Hepatocyte (in vitro differentiated cells): Measurements from ENCODE around the gene SYNGAP1. TPM values are rescaled to one million over a fixed set of nuclear protein-coding genes. Genes with fewer than 3 reads are reported as not detected.
"Not testable (repeated sequence)": the region's sequence is repeated elsewhere in the genome, so short reads cannot be mapped to it uniquely, and the experiment has no call there.

Experiments used
- DNase-seq: peaks from one replicate; pipeline ENCODE4 v3.0.0-alpha.2; 2016; ENCODE audit warnings: low spot score
- H2AFZ ChIP-seq: fragments of 200-600 bp; sonication (generic); 2 replicates; pipeline ENCODE4 v1.6.0; 2016; ENCODE audit warnings: antibody characterized with exemption, mild to moderate bottlenecking
- H3K27ac ChIP-seq: fragments of 200-600 bp; sonication (generic); 2 replicates; pipeline ENCODE4 v1.5.1; 2016; ENCODE audit warnings: mild to moderate bottlenecking
- H3K27me3 ChIP-seq: fragments of 200-600 bp; sonication (generic); 2 replicates; pipeline ENCODE4 v1.6.1; 2016
- H3K36me3 ChIP-seq: fragments of 200-600 bp; sonication (generic); replicated peaks from 2 replicates; pipeline ENCODE4 v1.5.1; 2016; ENCODE audit warnings: low read depth; ENCODE audit not compliant: insufficient read depth
- H3K4me1 ChIP-seq: fragments of 200-600 bp; sonication (generic); 2 replicates; pipeline ENCODE4 v1.5.1; 2016; ENCODE audit warnings: mild to moderate bottlenecking, moderate library complexity; ENCODE audit not compliant: insufficient read depth
- H3K4me2 ChIP-seq: fragments of 200-600 bp; sonication (generic); 2 replicates; pipeline ENCODE4 v1.6.0; 2016
- H3K4me3 ChIP-seq: fragments of 200-600 bp; sonication (generic); 2 replicates; pipeline ENCODE4 v1.5.1; 2016; ENCODE audit warnings: mild to moderate bottlenecking
- H3K79me2 ChIP-seq: fragments of 200-600 bp; sonication (generic); 2 replicates; pipeline ENCODE4 v1.6.0; 2017; ENCODE audit warnings: mild to moderate bottlenecking
- H3K9me2 ChIP-seq: fragments of 200-600 bp; sonication (generic); replicated peaks from 2 replicates; pipeline ENCODE4 v1.6.0; 2017; ENCODE audit warnings: mild to moderate bottlenecking; ENCODE audit not compliant: insufficient read depth
- H3K9me3 ChIP-seq: fragments of 200-600 bp; sonication (generic); 2 replicates; pipeline ENCODE4 v1.5.1; 2016; ENCODE audit warnings: low read depth, mild to moderate bottlenecking
- H4K20me1 ChIP-seq: fragments of 200-600 bp; sonication (generic); 2 replicates; pipeline ENCODE4 v1.6.0; 2016; ENCODE audit warnings: mild to moderate bottlenecking; ENCODE audit not compliant: insufficient read depth, poor library complexity, severe bottlenecking
- CTCF ChIP-seq: fragments of 200-600 bp; sonication (generic); IDR thresholded peaks from 2 replicates; pipeline ENCODE4 v1.5.1; 2016; ENCODE audit warnings: antibody characterized with exemption, mild to moderate bottlenecking; ENCODE audit not compliant: poor library complexity
- EZH2 ChIP-seq: fragments of 200-600 bp; sonication (generic); IDR thresholded peaks from 2 replicates; pipeline ENCODE4 v1.6.1; 2016; ENCODE audit warnings: antibody characterized with exemption, mild to moderate bottlenecking, borderline replicate concordance
- EZH2phosphoT487 ChIP-seq: fragments of 200-600 bp; sonication (generic); IDR thresholded peaks from one replicate; pipeline ENCODE4 v1.6.1; 2018; ENCODE audit warnings: antibody characterized with exemption, mild to moderate bottlenecking, low read depth, moderate library complexity; ENCODE audit not compliant: unreplicated experiment, severe bottlenecking
- WGBS: methylation state at CpG from one replicate; pipeline ENCODE4 v1.1.6; 2016; ENCODE audit warnings: low lambda C conversion rate; ENCODE audit errors: missing lambda C conversion rate; 5-methylcytosine and 5-hydroxymethylcytosine counted together
- polyA plus RNA-seq: library from polyadenylated mRNA; unstranded; fragments of >200 nt; fragmentation: Nextera tagmentation; extraction: Ambion mirVana; gene quantifications from 2 replicates; pipeline ENCODE4 v1.2.1, GENCODE V29; 2016
- total RNA-seq: library from RNA; depleted of rRNA; stranded (reverse); fragments of >200 nt; gene quantifications from 2 replicates; pipeline ENCODE4 v1.2.3, GENCODE V29; 2014

SYNGAP1 gene
- total and polyA plus RNA-seq, 2 experiments from 2014 or later: 5.7 to 6.6 TPM

- no peaks in the 10 kb centered on the region for H3K9me2 ChIP-seq
- no peaks in the 10 kb centered on the region for H3K79me2 ChIP-seq
- no peak overlapping the region for H2AFZ ChIP-seq
- TF ChIP-seq EZH2 (no peak), CTCF (no peak), EZH2phosphoT487 (no peak)
- no peaks in the 10 kb centered on the region for H3K27me3 ChIP-seq
- no peak overlapping the region for H3K4me3 ChIP-seq
- H3K4me1 ChIP-seq: peaks cover 5% of the 10 kb centered on the region
- no peaks in the 10 kb centered on the region for H3K9me3 ChIP-seq
- no peak overlapping the region for H3K4me2 ChIP-seq
- H3K27ac ChIP-seq: no peak overlapping the region
- no peaks in the 10 kb centered on the region for H4K20me1 ChIP-seq
- WGBS: 72% methylated on average over 8 of the region's 8 CpGs
- no peak for DNase-seq
- no peaks in the 10 kb centered on the region for H3K36me3 ChIP-seq
Measured at GRCh38 chr6:33373960-33374910, 45.6 kb upstream of the SYNGAP1 start.

- Histone ChIP-seq H4K20me1 (no peaks in the 10 kb centered on the region), H2AFZ (no peak overlapping the region), H3K27me3 (no peaks in the 10 kb centered on the region), H3K79me2 (no peaks in the 10 kb centered on the region), H3K27ac (no peak overlapping the region), H3K4me1 (peaks cover 5% of the 10 kb centered on the region), H3K4me2 (peak overlapping the region; percentile 5), H3K9me2 (no peaks in the 10 kb centered on the region), H3K9me3 (no peaks in the 10 kb centered on the region), H3K36me3 (no peaks in the 10 kb centered on the region), H3K4me3 (no peak overlapping the region)
- no peak for TF ChIP-seq EZH2
- no peak for TF ChIP-seq CTCF
- no peak for TF ChIP-seq EZH2phosphoT487
- DNase-seq: peak; percentile 63
- 64% methylated on average over 9 of the region's 9 CpGs for WGBS
Measured at GRCh38 chr6:33375143-33375671, 44.7 kb upstream of the SYNGAP1 start.

GRCh38 chr6:33377171-33377570, 42.7 kb upstream of the SYNGAP1 start:
- 92% methylated on average over 4 of the region's 4 CpGs for WGBS
- H3K27me3 ChIP-seq: no peaks in the 10 kb centered on the region
- no peak overlapping the region for H3K4me3 ChIP-seq
- DNase-seq: no peak
- H2AFZ ChIP-seq: no peak overlapping the region
- H3K9me3 ChIP-seq: no peaks in the 10 kb centered on the region
- no peak overlapping the region for H3K4me2 ChIP-seq
- no peak for TF ChIP-seq EZH2
- no peak for TF ChIP-seq CTCF
- no peak for TF ChIP-seq EZH2phosphoT487
- H3K36me3 ChIP-seq: no peaks in the 10 kb centered on the region
- H3K4me1 ChIP-seq: peaks cover 5% of the 10 kb centered on the region
- no peak overlapping the region for H3K27ac ChIP-seq
- no peaks in the 10 kb centered on the region for H4K20me1 ChIP-seq
- H3K79me2 ChIP-seq: no peaks in the 10 kb centered on the region
- no peaks in the 10 kb centered on the region for H3K9me2 ChIP-seq

GRCh38 chr6:33379184-33379583, 40.7 kb upstream of the SYNGAP1 start:
- not testable (repeated sequence) for H3K4me3 ChIP-seq, H3K4me2 ChIP-seq, H4K20me1 ChIP-seq, H3K9me2 ChIP-seq, H3K36me3 ChIP-seq, H3K27me3 ChIP-seq, DNase-seq, H2AFZ ChIP-seq, H3K4me1 ChIP-seq, H3K79me2 ChIP-seq, H3K27ac ChIP-seq, H3K9me3 ChIP-seq
- WGBS: 94% methylated on average over 10 of the region's 10 CpGs
